GM19452 (cell line): ENCODE measurements around the gene COL5A1.
"Not testable (repeated sequence)": the region's sequence is repeated elsewhere in the genome, so short reads cannot be mapped to it uniquely, and the experiment has no call there.

ENCODE experiments used
- ATAC-seq: cut with Tn5 transposase; IDR thresholded peaks from one replicate; pipeline ENCODE4 v1.9.1; 2021; ENCODE audit not compliant: unreplicated experiment

COL5A1 gene

GRCh38 chr9:134638502-134639090 is 3.0 kb upstream of the COL5A1 start:
- ATAC-seq, result no peak

GRCh38 chr9:134639994-134640393 is 1.6 kb upstream of the COL5A1 start:
- no peak for ATAC-seq

DNA sequence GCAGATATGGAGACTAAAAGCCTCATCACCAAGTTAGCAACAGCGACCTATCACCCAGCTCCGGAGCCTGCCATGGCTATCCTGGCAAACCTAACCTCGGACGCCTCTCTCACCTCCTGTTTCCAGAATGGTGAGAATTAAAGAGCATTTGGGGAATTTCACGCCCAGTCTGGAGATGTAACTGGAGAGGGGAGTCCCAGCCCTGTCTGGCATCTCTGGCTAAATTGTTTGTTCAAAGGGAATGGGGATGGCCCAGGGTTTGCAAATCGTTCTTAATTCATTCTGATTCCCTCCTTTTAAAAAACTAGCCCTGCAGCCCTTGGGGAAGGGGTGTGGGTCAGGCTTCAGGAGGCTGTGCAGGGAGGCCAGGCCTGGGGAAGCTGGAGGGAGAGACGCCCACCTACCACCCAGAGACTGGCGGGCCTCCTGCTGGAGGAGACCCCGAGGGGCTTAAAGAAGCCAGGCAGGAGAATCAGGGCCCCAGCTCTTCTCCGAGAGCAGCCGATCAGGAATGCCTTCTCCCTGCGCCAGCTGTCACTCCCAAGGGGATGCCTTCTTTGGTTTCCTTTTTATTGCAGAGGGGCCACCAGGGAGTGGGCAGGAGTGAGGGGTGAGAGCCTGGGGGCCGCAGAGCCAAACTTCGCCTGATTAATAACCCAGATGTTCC is 964 bp upstream of the COL5A1 start:
- ATAC-seq, result no peak

DNA sequence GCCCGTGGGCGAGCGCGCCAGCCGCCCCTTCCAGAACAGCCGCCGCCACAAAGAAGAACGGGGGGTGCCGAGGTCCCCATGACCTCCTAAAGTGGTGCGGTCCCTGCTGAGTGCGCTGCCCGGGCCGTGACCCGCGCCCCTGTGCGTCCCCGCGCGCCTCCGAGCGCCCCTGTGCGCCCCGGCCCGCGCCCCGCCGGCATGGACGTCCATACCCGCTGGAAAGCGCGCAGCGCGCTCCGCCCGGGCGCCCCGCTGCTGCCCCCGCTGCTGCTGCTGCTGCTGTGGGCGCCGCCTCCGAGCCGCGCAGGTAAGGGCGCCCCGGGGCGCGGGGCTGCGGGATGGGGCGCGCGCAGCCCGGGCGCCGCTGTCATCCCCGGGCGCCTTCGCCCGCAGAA is 384 bp downstream of the COL5A1 start:
- no peak for ATAC-seq

DNA sequence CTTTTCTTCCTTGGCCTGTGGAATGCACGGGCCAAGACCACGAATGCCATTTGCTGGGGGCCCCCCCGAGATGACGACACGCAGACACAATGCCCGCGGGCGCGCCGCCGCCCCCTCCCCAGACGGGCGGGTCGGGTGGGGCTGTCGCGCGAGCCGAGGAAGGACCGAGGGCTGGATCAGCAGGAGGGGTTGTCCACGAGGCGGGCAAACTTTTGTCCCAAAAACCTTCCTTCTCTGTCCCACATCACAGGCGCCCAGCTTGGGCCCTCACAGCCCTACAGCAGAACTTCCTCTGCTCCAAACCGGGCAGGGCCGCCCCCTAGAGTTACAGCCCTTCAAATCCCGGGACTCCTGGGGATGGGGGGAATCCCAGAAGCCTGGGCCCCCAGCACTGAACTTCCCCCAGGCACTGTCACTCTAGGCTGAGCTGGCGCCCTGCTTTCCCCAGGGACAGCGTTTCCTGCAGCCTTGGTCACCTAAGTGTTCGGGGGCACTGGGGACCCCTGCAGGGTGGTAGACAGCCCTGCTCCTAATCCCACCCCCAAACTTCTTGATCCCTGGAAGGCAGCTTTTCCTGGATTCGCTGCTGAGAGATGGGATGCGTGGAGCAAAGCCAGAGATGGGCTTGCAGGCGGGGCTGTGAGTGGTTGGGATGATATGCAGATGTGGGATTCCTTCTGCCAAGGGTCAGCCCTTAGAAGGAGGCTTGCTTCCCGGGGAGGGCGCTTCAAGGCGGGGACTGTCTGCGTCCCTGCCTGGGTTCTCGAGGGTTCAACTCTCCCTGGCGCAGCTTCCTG is 980 bp downstream of the COL5A1 start:
- no peak for ATAC-seq

- no peak for ATAC-seq
These were observed 1.6 kb downstream of the COL5A1 start for GRCh38 chr9:134643222-134643671.

- ATAC-seq, result not testable (repeated sequence)
These were observed 2.8 kb downstream of the COL5A1 start for GRCh38 chr9:134644401-134644724.

DNA sequence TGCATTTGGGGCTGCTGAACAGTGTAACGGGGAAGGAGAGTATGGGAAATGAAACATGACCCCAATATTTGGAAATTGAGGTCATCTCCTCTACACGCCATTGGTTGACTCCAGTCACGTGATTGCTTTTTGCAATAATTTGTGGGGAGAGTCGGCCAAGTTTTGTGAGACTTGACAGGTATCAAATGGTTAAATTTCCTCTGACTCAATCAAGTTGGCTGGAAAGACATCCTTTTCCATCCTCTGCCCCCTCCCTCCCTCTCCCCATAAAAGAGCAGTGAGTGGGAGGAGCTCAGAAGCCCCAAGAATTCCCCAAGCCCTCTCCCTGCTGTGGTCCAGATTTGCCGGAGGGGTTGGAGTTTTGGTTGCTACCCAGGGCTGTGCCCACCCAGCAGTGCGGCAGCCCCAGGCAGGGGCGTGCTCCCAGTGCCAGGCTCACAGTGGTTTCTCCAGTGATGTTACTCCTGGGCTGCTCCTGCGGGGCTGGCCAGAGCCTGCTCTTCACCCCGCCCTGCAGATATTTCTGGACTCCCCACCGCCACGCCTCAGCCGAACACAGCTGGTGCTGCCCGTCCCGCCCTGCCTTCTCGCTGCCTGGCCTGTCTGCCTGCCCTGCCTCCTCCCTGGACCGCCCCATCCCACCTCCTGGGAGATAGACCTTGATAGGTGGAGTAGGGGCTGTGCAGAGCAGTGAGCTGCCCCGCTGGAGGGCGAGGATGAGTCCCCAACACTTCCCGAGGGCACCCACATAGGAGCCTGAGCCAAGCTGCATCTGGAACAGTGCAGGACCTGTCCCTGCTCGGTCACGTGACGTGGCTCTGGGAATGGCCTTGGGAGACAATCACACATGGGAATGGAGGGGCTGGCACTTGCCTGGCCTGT is 3.4 kb downstream of the COL5A1 start:
- ATAC-seq, result no peak

DNA sequence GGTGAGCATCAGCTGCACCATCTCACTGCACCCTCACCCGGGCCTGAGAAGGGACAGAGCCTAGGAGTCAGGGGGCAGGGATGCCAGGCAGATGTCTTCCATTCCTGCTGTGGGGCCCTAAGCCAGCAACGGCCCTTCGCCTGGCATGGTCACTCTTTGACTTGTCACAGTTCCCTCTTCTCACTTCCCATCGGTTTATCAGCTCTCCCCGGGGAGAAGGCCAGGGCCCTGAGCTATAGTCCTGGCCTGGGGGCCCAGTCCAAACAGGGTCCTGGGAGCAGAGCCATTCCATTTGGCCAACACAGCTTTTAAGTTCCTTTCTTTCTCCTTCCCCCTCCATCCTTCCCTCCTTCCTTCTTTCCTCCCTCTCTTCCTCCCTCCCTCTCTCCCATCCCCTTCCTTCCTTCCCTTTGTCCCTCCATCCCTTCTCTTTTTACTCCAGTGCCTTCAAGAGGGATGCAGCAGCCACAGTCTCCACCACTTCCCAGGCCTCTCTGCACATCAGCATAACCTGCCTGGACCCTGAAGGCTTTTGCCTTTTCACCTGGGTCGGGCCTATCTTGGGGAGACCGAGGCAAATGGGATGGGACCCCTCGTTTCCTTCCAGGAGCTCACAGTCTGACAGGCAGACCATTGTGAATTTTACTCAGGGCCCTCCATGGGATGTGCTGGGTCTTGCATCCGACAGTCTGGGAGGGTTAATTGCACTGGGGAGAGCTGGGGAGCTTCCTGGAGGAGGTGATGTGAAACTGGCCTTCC is 4.2 kb downstream of the COL5A1 start:
- no peak for ATAC-seq

DNA sequence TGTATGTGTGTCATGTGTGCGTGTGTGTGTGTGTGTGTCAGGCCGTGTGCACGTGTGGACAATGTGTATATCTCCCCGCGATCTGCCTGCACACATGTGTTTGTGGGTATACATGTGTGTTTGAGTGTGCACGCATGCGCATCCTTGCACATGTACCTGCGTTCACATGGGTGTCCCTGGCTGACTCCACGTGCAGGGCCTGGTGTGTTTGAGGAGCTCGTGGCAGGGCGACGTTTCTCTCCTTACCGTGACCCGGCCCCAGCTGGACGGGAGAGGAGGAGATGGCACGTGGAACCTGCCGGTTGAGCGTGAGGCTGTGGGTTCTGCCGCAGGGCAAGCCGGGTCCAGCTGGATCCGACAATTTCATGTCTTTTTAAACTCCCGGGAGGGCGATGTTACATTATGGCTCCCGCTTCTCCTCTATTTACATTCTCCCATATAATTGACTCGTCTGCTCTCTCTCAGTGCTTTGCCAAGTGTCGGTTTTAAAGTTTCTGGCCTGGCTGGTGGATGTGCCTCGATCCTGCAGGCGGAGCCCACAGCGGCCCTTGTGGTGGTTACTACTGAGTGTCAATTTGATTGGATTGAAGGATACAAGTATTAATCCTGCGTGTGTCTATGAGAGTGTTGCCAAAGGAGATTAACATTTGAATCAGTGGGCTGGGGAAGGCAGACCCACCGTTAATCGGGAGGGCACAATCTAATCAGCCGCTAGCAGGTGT is 5.9 kb downstream of the COL5A1 start:
- no peak for ATAC-seq

GRCh38 chr9:134648701-134649530 is 7.3 kb downstream of the COL5A1 start:
- ATAC-seq, result no peak

DNA sequence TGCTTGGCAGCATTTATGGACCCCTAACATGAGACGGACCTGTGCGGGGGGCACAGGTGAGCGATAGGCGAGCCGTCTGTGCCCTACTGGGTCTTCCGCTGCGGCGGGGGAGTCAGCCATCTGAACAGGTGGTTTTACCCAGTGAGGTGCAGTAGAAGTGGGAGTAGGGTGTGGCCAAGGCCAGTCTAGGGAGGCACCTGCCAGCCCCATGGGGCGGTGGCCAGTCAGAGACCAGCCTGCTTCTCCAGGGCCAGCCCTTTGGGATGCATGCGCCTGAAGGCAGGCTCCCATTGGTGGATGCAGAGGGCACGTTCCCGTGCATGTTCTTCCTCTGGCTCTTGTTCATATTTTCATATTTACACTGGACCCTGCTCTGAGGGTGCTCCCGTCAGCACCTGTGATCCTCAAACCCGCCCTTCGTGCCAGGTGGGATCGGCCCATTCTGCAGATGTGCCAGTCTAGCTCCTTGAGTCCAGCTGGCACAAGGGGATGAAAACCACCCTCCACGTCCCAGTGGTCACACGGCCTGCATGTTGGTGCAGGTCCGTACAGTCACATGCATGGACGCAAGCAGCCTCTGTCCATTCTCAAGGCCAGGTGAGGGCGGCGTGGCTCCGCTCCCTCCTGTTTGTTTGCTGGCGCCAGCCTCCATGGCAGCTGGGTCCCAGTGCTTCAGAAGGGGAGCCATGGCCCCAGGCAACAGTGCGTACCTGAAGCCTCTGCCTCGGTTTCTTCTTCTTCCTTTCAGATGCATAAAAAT is 9.0 kb downstream of the COL5A1 start:
- ATAC-seq, result no peak

- no peak for ATAC-seq
These were observed 9.8 kb downstream of the COL5A1 start for GRCh38 chr9:134651226-134651905.

- no peak for ATAC-seq
These were observed 11.0 kb downstream of the COL5A1 start for GRCh38 chr9:134652291-134653225.

- no peak for ATAC-seq
These were observed 11.8 kb downstream of the COL5A1 start for GRCh38 chr9:134653259-134654009.

GRCh38 chr9:134655101-134655500 is 13.5 kb downstream of the COL5A1 start:
- ATAC-seq, result no peak
